ACHN (cell line): ENCODE measurements around the gene BCAS2.

Experiments
- DNase-seq: peaks from one replicate; pipeline ENCODE4 v3.0.0-alpha.2; 2015
- in situ Hi-C: cut with HindIII; loops from 2 replicates; pipeline ENCODE4 v1.10.0; 2017; ENCODE audit warnings: low sequenced_read_pairs, low pct_ligation_motif_present, low pct_unique_long_range_greater_than_20kb

Gene BCAS2

DNA sequence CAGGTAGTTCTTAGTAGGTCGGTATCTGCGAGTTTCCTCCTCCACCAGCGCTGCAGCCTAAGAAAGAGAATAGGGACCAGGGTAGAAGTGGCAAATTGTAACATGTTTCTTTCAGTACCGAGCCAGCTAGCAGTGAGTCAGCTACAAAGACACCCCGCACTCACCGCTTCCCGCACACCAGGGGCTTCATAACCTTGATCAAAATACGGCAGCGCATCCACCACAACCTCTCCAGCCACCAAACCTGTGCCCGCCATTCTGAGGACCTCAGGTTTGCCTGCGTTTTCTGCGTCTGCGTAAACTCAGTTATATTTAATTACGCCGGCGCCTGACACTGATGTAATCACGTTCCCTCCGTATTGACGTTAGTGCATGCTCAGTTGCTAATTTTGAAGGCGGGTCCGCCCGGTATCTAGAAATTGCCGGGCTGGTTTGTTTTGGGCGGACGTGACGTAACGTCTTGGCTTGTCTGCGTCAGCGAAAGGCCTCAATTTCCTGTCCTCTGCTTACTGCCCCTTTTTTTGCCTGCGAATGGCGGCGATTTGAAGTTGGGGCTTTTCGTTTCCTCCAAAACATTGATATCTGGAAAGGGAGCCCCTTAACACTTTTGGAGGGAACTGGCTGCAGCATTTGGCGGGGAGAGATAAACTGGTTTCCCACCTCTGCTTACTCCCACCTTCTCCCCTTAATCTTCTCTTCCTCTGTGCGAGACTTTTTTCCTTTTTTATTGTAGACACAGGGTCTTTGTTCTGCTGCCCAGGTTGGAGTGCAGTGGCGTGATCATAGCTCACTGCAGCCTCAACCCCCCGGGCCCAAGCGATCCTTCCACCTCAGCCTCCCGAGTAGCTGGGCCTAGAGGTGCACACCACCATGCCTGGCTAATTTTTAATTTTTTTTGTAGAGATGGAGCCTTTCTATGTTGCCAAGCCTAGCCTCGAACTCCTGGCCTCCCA lies at the start of gene BCAS2:
Gene BCAS2 (minus strand): TSS at position 281 of the 953 bp plus-strand sequence. CDS start 24 bp downstream, at position 257.
- in situ Hi-C loops, result no loop called here
- DNase-seq, result peak; percentile 96

DNA sequence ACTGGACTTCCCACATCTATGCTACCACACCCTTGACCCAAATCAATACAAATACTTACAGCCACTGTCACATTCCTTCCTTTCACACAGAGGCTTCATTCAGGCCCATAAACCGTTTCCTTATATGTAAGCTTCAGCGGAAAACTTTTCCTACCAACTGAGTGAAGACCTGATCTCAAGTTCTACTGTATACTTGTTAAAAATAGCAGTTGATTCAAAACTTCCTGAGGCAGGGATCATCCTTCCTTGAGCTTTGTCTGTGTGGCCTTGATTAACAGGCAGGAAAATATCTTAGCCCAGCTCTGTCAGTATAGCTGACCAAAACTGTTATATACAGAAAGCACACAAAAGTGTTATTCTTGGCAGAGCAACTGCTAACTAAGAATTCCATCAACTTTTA lies 45.7 kb upstream of the BCAS2 start:
- in situ Hi-C loops, result no loop called here
- no peak for DNase-seq

DNA sequence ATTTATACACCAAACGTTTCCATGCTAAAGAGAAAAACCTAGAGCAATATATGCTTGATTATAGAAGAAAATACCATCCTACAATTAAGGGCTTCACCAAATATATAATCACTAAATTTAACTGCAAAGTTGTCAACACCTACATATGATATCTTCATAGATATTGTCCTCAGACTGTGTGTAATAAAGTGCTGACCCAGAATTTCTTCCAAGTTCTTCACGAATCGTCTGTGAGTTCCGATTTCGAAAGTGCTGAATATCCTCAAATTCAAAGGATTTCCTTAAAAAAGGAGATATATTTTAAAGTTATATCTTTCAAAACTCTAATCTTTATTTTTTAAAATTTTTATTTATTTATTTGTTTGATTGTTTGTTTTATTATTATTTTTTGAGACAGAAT lies 41.9 kb upstream of the BCAS2 start:
- no peak for DNase-seq
- in situ Hi-C loops, result no loop called here

DNA sequence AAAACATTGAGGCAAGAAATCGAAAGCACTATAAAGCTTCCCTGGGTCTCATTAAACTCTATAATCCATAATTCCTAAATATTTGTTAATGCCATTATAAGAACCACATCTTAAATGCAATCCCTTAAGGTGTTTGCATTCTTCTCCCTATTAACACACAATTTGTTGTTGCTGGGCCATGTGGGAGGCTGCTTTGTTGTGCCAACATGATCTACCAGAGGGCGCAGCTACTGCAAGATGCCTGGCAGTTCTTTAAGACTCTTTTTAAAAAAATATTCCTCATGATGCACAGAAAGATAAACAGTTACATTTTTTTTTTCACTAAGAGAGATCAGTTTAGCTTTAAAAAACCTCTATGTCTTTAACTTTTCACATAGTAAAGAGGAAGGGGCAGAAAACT lies 39.0 kb upstream of the BCAS2 start:
- no peak for DNase-seq
- in situ Hi-C loops, result no loop called here

DNA sequence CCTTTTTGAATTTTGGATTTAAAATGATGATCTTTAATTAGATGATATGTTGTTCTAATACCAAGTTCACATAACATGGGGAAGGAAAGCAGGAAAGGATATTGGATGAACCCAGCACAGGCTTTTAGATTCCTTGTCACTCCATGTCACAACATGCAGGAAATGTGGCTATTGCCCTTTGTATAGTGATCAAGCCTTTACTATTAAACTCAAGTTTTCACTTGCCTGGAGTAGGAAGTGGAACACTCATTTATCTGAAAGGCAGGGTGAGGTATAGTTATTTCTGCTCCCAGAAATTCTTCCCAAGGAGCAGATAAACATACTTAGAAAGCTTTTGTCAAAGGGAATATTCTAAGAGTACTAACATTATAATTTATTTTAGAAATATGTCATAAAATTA lies 37.2 kb upstream of the BCAS2 start:
- no peak for DNase-seq
- in situ Hi-C loops, result no loop called here

DNA sequence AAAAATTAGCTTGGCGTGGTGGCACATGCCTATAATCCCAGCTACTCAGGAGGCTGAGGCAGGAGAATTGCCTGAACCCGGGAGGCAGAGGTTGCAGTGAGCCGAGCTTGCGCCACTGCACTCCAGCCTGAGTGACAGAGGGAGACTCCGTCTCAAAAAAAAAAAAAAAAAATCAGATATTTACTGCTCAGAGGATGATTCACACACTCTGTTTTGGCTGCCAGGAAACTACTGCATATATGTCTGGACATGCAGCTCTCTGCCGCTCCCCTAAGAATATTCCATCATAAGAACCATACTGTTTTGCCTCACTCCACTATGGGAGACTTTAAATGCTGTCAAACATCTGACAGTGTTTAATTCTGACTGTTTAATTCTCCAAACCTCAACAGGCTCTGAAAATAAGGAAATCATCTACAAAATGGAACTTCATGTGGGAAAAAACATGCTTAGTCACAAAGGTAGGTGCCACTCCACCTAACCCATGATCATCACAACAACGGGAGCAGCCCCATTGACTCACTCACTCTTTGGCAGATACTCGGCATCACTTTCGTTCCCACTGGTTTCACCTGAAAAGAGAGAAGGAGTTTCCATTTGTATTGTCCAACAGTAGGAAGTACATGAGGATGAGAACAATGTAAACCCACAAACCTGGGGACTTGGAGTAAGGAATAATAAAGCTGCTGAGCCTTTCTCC lies 29.3 kb upstream of the BCAS2 start:
- in situ Hi-C loops, result no loop called here
- no peak for DNase-seq

DNA sequence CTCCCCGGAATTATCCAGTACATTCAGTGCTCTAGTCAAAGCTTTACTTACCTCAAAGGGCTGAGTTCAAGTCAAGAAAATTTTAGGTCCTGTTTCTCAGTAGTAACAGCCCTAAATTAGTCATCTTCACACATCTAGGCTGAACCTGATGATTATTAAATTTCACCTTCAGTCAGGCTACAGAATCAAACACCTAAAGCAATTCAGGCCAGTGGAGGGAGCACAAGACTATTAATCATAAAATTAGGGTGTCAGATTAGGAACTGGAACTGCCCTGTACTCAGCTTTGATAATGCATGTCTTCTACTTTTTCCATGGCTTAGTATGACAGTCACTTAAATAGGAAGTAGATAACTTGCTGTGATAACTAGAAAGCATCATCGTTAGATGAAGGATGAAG lies 28.4 kb upstream of the BCAS2 start:
- no peak for DNase-seq
- in situ Hi-C loops, result no loop called here

DNA sequence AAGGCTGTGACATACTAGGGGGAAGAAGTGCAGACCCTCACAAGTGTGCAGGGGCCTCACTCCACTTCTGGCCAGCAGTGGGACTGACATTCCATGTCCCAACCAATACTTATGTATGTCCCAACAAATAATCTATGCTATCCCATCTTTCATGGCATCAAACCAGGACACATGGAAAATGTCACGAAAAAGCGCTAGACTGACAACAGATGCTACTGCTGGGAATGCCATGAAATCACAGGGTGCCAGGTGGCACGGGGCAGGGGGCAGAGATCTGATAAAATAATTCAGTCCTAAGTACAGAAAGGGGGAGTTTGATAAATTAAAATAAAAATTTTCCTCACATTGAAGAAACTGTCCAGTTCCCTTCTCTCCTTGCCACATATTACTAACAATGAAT lies 27.6 kb upstream of the BCAS2 start:
- DNase-seq, result no peak
- in situ Hi-C loops, result no loop called here

DNA sequence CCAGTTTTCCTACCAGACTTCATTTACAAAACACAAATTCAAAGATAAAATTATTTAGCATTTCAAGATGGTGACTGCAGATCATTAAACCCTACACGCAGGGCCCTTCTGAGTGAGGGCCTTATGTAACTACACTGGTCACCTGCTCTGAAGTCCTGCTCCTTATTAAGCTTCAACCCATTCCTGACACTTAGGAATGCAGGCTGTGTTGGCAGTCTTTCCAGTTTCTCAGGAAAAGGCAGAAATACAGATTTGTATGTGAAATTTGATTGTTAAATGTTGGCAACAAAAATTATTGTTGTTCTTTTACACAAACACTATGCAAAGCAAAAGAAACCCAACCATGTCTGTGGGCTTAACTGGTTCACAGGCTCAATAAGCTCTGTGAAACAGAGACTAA lies 25.8 kb upstream of the BCAS2 start:
- in situ Hi-C loops, result no loop called here
- no peak for DNase-seq

DNA sequence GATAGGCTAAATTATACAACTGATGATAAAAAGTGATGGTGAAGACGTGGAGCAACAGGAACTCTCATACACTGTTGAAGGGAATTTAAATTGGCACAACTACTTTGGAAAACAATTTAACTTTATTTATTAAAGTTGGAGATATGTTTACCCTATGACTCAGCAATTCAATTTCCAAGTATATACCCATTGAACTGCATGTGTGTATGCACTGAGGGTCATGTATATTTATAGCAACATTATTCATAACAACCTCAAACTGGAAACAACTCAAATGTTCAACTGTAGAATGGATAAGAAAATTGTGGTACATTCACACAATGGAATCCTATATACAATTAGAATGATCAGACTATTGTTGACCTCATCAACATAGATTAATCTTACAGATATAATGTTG lies 16.5 kb upstream of the BCAS2 start:
- DNase-seq, result no peak
- in situ Hi-C loops, result no loop called here

DNA sequence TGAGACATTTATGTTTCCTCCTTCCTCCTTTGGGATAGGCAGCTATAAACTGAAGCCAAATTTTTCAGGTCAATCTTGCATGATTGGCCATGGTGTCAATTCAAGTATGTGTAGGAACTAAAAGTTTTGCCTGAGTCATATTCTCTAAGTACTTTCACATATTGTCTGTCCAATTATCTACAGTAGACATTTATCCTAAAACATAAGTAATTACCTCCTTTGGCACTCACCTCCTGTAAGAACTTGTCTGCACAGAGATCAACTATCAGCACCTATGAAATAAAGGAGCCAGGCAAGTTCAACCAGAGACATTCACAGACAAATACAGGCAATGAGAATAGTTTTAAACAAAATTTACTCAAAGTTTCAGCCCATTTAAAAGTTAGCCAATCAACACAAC lies 14.2 kb upstream of the BCAS2 start:
- in situ Hi-C loops, result no loop called here
- DNase-seq, result no peak

DNA sequence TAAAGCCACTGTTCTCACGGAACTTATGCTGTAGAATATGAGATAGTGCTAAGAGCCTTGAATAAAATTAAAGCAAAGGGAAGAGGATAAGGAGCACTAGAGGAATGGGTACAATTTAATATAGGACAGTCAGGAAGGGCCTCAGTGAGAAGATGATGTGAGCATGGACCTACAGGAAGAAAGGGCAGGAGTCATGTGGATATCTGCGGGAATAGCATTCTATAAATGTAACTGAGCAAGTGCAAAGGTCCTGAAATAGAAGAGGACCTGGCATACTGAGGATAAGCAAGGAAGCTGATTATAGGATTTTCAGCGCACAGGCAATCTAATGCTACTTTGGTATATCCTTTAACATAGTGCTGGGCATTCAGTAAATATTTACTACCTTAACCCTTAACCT lies 12.6 kb upstream of the BCAS2 start:
- DNase-seq, result no peak
- in situ Hi-C loops, result no loop called here

DNA sequence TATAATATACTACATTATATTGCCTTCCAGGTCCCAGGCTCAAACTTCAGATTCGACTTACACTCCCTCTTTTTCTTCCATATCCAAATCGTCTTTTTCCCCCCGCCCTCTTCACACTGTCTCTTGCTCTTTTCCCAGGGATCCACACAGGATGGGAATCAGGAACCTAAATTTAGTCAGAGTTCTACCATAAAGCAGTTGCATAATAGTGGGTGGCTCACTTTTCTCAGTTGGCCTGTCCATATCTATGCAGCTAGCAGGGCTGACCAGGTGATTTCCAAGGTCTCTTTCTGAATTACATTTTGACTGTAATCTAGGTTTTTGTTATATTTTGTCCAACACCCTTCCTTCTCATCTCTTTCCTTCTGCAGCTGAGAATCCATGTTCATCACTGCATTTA lies 7.7 kb upstream of the BCAS2 start:
- in situ Hi-C loops, result no loop called here
- no peak for DNase-seq

DNA sequence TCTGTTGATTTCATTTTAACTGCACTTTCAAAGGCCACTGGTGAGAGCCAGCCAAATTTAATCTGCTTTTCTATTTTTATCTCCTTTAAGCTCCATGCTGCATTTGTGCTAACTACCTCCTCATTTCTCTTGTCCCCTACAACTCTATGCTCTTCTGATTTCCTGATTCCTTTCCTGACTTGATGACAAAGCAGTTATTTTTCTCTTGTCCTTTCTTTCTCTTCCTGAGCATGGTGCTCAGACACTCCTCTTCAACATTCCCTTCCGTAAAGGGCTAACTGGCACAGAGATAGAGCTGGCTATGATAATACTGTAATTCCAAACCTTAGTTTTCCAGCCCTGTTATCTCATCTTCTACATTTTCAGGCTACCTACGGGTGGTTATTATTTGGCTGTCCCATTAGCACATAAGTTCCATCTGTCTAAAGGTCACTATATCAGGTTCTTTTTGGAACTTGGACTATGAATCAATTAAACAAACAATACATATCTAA lies 6.8 kb upstream of the BCAS2 start:
- in situ Hi-C loops, result no loop called here
- DNase-seq, result no peak

DNA sequence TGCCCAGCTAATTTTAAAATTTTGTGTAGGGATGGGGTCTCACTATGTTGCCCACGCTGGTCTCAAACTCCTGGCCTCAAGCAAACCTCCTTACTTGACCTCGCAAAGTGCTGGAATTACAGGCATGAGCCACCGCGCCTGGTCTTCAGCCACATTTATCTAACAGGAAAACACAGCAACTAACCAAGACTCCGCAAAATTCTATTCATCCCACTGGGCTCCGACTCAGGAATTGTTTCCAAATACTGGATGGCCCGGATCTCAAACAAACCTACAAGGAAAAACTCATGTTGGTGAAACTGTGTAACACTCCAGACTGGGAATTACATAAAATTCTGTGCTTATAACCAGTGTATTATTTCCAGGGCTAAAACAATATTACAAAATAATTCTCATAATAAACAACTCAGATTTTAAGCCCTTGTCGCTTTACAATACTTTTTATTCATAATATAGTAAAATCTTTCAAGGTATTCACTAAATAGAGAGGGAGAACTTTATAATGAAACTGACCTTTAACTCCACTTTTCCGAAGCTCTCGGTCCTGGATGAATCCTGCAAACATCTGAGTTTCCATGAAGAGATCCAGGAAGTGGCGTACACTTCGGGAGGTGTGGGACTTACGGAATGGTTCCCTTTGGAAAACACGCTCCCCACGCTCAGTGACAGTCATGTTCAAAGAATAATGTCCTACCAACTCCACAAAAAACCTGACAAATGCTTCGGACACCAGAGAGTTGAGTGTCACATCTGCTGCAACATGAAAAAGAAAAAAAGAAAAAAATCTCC lies 6.0 kb upstream of the BCAS2 start:
- in situ Hi-C loops, result no loop called here
- DNase-seq, result no peak

DNA sequence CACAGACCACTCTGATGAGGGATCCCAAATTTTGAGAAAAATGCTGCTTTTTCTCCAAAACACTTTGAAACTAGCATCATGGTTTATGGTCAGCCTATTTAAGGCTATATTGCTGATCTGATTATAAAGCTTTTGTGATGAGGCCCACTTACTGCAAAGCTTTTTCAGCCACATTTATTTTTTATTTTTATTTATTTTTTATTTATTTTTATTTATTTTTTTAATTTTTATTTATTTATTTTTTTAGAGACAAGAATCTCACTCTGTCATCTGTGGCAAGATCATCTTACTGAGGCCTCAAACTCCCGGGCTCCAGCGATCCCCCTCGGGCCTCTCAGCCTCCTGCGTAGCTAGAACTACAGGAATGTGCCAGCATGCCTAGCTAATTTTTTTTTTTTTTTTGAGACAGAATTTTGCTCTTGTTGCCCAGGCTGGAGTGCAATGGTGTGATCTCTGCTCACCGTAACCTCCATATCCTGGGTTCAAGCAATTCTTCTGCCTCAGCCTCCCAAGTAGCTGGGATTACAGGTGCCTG lies 5.2 kb upstream of the BCAS2 start:
- DNase-seq, result no peak
- in situ Hi-C loops, result no loop called here

DNA sequence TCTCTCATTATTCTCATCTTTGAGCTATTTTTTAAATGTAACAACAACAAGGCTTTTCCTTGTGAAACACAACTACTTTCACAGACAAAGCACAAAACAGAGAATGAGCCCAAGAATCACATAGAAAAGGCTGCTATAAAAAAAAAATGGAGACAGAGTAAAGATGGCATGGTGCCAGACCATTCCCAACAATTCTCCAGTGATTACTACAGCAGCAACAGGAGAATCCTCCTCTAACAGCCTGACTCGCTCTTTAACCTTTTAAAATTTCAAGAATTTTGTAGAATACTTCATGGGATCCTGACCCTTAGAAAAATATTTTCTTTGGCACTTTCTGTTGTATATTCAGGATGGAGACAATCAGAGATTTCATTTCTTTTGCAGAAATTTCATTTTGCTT lies 3.8 kb upstream of the BCAS2 start:
- in situ Hi-C loops, result no loop called here
- no peak for DNase-seq

DNA sequence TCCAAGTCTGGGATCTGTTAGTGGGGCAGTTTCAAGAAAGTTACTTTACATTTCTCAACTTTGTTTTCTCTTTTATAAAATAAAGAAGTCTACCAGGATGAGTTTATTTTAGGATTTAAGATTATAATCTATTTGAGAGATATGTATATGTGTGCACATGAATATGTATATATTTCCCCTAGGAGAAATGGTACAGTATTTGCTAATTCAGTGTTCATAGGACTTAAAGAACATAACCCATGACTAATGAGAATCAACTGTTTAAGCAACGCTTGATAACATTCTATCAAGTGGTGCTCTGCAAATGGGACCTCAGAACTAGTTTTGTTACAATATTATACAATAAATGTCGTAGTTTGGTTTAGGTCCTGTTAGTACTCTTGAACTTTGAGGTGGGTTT lies 7.0 kb downstream of the BCAS2 start:
- DNase-seq, result no peak
- in situ Hi-C loops, result no loop called here

DNA sequence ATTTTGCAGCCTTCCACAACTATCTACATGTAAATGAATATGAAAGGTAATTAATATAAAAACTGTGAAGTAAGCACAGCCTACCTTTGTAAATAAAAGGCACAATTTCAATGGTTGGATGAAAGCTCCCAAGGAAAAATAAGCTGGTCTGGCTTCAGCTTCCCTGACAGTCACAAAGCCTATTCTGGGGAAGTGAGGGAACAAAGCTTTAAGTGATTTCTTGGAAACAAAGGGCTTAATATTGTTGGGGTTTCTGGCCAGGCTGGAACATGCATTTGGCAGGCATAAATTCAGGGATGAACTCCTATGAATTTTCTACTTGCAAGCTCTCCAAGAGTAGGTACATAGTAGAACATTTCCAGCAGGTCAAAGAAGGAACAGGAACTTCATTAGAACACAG lies 17.3 kb downstream of the BCAS2 start:
- in situ Hi-C loops, result no loop called here
- DNase-seq, result no peak
